Measurements from ENCODE around the gene TBPL1. TPM values are rescaled to one million over a fixed set of nuclear protein-coding genes. Genes with fewer than 3 reads are reported as not detected.

The TBPL1 gene
- total and polyA plus RNA-seq, 9 of the 15 experiments (the other 6 are each of a cell fraction or from before 2014, with no cell fraction given) = 78.1 to 152 (median 107) TPM

GRCh38 chr6:133951881-133952814 is 876 bp upstream of the TBPL1 start (continued):
- TF ChIP-seq, protein P1, sequence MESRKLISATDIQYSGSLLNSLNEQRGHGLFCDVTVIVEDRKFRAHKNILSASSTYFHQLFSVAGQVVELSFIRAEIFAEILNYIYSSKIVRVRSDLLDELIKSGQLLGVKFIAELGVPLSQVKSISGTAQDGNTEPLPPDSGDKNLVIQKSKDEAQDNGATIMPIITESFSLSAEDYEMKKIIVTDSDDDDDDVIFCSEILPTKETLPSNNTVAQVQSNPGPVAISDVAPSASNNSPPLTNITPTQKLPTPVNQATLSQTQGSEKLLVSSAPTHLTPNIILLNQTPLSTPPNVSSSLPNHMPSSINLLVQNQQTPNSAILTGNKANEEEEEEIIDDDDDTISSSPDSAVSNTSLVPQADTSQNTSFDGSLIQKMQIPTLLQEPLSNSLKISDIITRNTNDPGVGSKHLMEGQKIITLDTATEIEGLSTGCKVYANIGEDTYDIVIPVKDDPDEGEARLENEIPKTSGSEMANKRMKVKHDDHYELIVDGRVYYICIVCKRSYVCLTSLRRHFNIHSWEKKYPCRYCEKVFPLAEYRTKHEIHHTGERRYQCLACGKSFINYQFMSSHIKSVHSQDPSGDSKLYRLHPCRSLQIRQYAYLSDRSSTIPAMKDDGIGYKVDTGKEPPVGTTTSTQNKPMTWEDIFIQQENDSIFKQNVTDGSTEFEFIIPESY (CRISPR knock-in tag; IDR thresholded peaks at IDR 0.05) = no peak
- peak; percentile 70; the same call in 1 of the 2 replicates for TF ChIP-seq SPI1 (IDR thresholded peaks at IDR 0.05; ENCODE audit: borderline replicate concordance, low read depth, low read length)
- TF ChIP-seq, protein P2, sequence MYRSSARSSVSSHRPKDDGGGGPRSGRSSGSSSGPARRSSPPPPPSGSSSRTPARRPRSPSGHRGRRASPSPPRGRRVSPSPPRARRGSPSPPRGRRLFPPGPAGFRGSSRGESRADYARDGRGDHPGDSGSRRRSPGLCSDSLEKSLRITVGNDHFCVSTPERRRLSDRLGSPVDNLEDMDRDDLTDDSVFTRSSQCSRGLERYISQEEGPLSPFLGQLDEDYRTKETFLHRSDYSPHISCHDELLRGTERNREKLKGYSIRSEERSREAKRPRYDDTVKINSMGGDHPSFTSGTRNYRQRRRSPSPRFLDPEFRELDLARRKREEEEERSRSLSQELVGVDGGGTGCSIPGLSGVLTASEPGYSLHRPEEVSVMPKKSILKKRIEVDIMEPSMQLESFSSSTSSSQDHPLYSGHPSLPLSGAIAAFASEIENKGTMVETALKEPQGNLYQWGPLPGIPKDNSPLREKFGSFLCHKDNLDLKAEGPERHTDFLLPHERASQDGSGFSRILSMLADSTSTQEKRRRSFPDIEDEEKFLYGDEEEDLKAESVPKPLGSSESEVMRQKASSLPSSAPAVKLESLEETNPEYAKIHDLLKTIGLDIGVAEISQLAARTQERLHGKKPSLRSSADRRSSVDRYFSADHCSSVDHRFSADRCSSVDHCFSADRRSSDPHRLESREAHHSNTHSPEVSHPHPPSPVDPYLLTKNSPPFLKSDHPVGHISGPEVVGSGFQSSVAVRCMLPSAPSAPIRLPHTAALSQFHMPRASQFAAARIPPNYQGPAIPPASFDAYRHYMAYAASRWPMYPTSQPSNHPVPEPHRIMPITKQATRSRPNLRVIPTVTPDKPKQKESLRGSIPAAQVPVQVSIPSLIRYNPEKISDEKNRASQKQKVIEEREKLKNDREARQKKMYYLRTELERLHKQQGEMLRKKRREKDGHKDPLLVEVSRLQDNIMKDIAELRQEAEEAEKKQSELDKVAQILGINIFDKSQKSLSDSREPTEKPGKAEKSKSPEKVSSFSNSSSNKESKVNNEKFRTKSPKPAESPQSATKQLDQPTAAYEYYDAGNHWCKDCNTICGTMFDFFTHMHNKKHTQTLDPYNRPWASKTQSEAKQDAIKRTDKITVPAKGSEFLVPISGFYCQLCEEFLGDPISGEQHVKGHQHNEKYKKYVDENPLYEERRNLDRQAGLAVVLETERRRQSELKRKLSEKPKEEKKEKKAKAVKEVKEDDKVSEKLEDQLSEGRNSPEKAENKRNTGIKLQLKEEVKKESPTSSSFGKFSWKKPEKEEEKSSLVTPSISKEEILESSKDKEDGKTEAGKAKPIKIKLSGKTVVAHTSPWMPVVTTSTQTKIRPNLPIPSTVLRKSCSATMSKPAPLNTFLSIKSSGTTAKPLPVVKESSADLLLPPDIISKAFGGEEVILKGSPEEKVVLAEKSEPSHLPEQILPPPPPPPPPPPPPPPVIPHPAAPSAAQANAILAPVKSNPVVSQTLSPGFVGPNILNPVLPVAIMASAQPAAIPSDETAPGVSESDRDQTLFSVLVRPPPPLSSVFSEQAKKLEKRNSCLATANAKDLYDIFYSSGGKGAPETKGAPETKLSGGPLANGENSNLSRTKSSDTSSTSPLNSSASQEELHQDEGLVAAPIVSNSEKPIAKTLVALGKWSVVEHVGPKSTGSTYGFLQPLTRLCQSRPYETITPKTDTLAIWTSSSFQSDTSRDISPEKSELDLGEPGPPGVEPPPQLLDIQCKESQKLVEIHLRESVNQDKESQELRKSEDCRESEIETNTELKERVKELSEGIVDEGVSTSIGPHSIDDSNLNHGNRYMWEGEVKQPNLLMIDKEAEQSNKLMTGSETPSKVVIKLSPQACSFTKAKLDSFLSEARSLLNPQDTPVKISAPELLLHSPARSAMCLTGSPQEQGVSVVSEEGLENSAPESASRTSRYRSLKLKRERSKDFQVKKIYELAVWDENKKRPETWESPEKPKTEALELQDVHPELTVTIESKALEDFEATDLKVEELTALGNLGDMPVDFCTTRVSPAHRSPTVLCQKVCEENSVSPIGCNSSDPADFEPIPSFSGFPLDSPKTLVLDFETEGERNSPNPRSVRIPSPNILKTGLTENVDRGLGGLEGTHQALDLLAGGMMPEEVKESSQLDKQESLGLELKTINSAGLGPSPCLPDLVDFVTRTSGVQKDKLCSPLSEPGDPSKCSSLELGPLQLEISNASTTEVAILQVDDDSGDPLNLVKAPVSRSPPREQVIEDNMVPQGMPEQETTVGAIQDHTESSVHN (IDR thresholded peaks at IDR 0.05; ENCODE audit: borderline replicate concordance in 1 of 2, low read depth in 1 of 2) = no peak
- no peak for TF ChIP-seq ERF (CRISPR knock-in tag; IDR thresholded peaks at IDR 0.05)
- TF ChIP-seq ZFP1 (CRISPR knock-in tag; IDR thresholded peaks at IDR 0.05) = no peak
- TF ChIP-seq HMGN3 (IDR thresholded peaks at IDR 0.05; ENCODE audit: borderline replicate concordance, extremely low read depth, insufficient read length, low read depth, low read length) = peak; percentile 33
- TF ChIP-seq, protein P3, sequence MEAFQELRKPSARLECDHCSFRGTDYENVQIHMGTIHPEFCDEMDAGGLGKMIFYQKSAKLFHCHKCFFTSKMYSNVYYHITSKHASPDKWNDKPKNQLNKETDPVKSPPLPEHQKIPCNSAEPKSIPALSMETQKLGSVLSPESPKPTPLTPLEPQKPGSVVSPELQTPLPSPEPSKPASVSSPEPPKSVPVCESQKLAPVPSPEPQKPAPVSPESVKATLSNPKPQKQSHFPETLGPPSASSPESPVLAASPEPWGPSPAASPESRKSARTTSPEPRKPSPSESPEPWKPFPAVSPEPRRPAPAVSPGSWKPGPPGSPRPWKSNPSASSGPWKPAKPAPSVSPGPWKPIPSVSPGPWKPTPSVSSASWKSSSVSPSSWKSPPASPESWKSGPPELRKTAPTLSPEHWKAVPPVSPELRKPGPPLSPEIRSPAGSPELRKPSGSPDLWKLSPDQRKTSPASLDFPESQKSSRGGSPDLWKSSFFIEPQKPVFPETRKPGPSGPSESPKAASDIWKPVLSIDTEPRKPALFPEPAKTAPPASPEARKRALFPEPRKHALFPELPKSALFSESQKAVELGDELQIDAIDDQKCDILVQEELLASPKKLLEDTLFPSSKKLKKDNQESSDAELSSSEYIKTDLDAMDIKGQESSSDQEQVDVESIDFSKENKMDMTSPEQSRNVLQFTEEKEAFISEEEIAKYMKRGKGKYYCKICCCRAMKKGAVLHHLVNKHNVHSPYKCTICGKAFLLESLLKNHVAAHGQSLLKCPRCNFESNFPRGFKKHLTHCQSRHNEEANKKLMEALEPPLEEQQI (IDR thresholded peaks at IDR 0.05) = no peak
- TF ChIP-seq NELFE (IDR thresholded peaks at IDR 0.05; ENCODE audit: insufficient read depth, insufficient read length) = no peak
- TF ChIP-seq FOXA3 (CRISPR knock-in tag; conservative IDR thresholded peaks at IDR 0.05 in 1 of 2, IDR thresholded peaks at IDR 0.05 in 1 of 2) = no peak
- TF ChIP-seq NR2C2 (CRISPR knock-in tag; IDR thresholded peaks at IDR 0.05) = no peak
- TF ChIP-seq NR2C2 (tag; IDR thresholded peaks at IDR 0.05) = no peak
- TF ChIP-seq CAMTA2 (CRISPR knock-in tag; conservative IDR thresholded peaks at IDR 0.05) = no peak
- TF ChIP-seq MAFK (IDR thresholded peaks at IDR 0.05; ENCODE audit: low read length) = no peak
- peak; percentile 79 for TF ChIP-seq CTBP1 (IDR thresholded peaks at IDR 0.05; ENCODE audit: borderline replicate concordance)

All from K562 (cell line).